HG03060 (cell line): Measurements from ENCODE around the gene ANKS1B.
"Not testable (repeated sequence)": the region's sequence is repeated elsewhere in the genome, so short reads cannot be mapped to it uniquely, and the experiment has no call there.

Experiments used
- ATAC-seq: cut with Tn5 transposase; IDR thresholded peaks from one replicate; pipeline ENCODE4 v1.9.1; 2021; ENCODE audit warnings: low read depth, moderate number of reproducible peaks; ENCODE audit not compliant: unreplicated experiment

Gene ANKS1B

GRCh38 chr12:99043319-99043914 is 941.3 kb downstream of the ANKS1B start:
- ATAC-seq = no peak

GRCh38 chr12:99042226-99042625 is 942.5 kb downstream of the ANKS1B start:
- no peak for ATAC-seq

GRCh38 chr12:99039367-99040120 is 945.2 kb downstream of the ANKS1B start:
- no peak for ATAC-seq

- no peak for ATAC-seq
Observed at GRCh38 chr12:99036566-99036965, 948.2 kb downstream of the ANKS1B start.

- ATAC-seq = no peak
Observed at GRCh38 chr12:99035803-99036202, 948.9 kb downstream of the ANKS1B start.

- ATAC-seq = not testable (repeated sequence)
Observed at GRCh38 chr12:99034201-99034600, 950.5 kb downstream of the ANKS1B start.

GRCh38 chr12:99029511-99030271 is 955.0 kb downstream of the ANKS1B start:
- ATAC-seq = no peak

- no peak for ATAC-seq
Observed at GRCh38 chr12:99027461-99027860, 957.3 kb downstream of the ANKS1B start.

GRCh38 chr12:99027055-99027393 is 957.7 kb downstream of the ANKS1B start:
- ATAC-seq = no peak

- peak; percentile 71 for ATAC-seq
Observed at GRCh38 chr12:99026332-99027054, 958.2 kb downstream of the ANKS1B start.

GRCh38 chr12:99024870-99025269 is 959.9 kb downstream of the ANKS1B start:
- ATAC-seq = no peak

GRCh38 chr12:99024191-99024590 is 960.5 kb downstream of the ANKS1B start:
- no peak for ATAC-seq

GRCh38 chr12:99020871-99021270 is 963.9 kb downstream of the ANKS1B start:
- ATAC-seq = no peak

GRCh38 chr12:99019798-99020197 is 964.9 kb downstream of the ANKS1B start:
- no peak for ATAC-seq

- no peak for ATAC-seq
Observed at GRCh38 chr12:99017971-99018370, 966.8 kb downstream of the ANKS1B start.

- no peak for ATAC-seq
Observed at GRCh38 chr12:99009654-99010296, 975.0 kb downstream of the ANKS1B start.

GRCh38 chr12:99005601-99006000 is 979.1 kb downstream of the ANKS1B start:
- ATAC-seq = no peak

GRCh38 chr12:99004799-99005466 is 979.8 kb downstream of the ANKS1B start:
- no peak for ATAC-seq

- ATAC-seq = no peak
Observed at GRCh38 chr12:99002731-99003130, 982.0 kb downstream of the ANKS1B start.

GRCh38 chr12:99002156-99002555 is 982.6 kb downstream of the ANKS1B start:
- ATAC-seq = no peak
